Progenitor cell of endocrine pancreas (in vitro differentiated cells): ENCODE measurements around the gene SURF6. TPM values are rescaled to one million over a fixed set of nuclear protein-coding genes. Genes with fewer than 3 reads are reported as not detected.
"Not testable (repeated sequence)": the region's sequence is repeated elsewhere in the genome, so short reads cannot be mapped to it uniquely, and the experiment has no call there.

Source experiments
- DNase-seq: peaks from one replicate; pipeline ENCODE4 v3.0.0; 2021; ENCODE audit warnings: low spot score; ENCODE audit not compliant: unreplicated experiment
- H3K27ac Mint-ChIP-seq: 2 replicates; pipeline ENCODE4 v1.8.0; 2021; ENCODE audit warnings: mild to moderate bottlenecking, moderate library complexity, mixed read lengths
- H3K27me3 Mint-ChIP-seq: 2 replicates; pipeline ENCODE4 v1.8.0; 2021; ENCODE audit warnings: mixed read lengths
- H3K36me3 Mint-ChIP-seq: 2 replicates; pipeline ENCODE4 v1.8.0; 2022; ENCODE audit warnings: mixed read lengths; ENCODE audit not compliant: insufficient read depth
- H3K4me1 Mint-ChIP-seq: 2 replicates; pipeline ENCODE4 v1.8.0; 2021; ENCODE audit warnings: low read depth, mixed read lengths
- H3K4me3 Mint-ChIP-seq: 2 replicates; pipeline ENCODE4 v1.8.0; 2021; ENCODE audit warnings: low read depth, mild to moderate bottlenecking, moderate library complexity, mixed read lengths
- H3K9me3 Mint-ChIP-seq: 2 replicates; pipeline ENCODE4 v1.8.0; 2021; ENCODE audit warnings: low read depth, mixed read lengths
- total RNA-seq: library from RNA; stranded (reverse); gene quantifications from 2 replicates; pipeline ENCODE4 v1.2.1, GENCODE V29; 2021
- TF ChIP-seq, protein P1 (sequence below): fragments of 200-600 bp; sonication (generic); IDR thresholded peaks from one replicate; pipeline ENCODE4 v1.5.0; 2021; ENCODE audit warnings: antibody characterized with exemption, mild to moderate bottlenecking; ENCODE audit not compliant: unreplicated experiment

SURF6 gene
- total RNA-seq, 1 donor from 2014 or later: 23.1 TPM

DNA sequence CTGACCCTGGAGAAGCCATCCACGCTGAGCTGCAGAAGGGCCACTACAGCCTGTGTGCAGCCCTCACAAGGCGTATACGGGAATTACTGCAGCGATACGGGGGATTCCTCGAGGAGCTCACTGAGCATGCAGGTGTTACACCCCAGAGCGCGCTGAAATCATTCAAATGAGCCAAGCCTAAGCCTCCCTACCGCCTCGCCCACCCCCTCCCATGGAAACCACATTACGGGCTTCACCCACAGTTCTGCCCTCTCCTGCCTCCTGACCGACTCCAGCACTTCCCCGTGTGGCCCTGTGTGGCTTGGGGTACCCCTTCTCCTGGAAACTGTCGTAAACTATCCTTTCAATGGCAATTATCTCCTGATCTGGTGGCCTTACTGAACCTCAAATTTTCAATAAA, 13.3 kb downstream of the SURF6 start:
- H3K4me3 Mint-ChIP-seq: no peak overlapping the region
- H3K27ac Mint-ChIP-seq: peak overlapping the region; percentile 33
- no peaks in the 10 kb centered on the region for H3K4me1 Mint-ChIP-seq
- peaks cover 2% of the 10 kb centered on the region for H3K27me3 Mint-ChIP-seq
- peaks cover 5% of the 10 kb centered on the region for H3K9me3 Mint-ChIP-seq
- no peaks in the 10 kb centered on the region for H3K36me3 Mint-ChIP-seq
- DNase-seq: no peak
- TF ChIP-seq, protein P1, sequence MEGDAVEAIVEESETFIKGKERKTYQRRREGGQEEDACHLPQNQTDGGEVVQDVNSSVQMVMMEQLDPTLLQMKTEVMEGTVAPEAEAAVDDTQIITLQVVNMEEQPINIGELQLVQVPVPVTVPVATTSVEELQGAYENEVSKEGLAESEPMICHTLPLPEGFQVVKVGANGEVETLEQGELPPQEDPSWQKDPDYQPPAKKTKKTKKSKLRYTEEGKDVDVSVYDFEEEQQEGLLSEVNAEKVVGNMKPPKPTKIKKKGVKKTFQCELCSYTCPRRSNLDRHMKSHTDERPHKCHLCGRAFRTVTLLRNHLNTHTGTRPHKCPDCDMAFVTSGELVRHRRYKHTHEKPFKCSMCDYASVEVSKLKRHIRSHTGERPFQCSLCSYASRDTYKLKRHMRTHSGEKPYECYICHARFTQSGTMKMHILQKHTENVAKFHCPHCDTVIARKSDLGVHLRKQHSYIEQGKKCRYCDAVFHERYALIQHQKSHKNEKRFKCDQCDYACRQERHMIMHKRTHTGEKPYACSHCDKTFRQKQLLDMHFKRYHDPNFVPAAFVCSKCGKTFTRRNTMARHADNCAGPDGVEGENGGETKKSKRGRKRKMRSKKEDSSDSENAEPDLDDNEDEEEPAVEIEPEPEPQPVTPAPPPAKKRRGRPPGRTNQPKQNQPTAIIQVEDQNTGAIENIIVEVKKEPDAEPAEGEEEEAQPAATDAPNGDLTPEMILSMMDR: no peak

DNA sequence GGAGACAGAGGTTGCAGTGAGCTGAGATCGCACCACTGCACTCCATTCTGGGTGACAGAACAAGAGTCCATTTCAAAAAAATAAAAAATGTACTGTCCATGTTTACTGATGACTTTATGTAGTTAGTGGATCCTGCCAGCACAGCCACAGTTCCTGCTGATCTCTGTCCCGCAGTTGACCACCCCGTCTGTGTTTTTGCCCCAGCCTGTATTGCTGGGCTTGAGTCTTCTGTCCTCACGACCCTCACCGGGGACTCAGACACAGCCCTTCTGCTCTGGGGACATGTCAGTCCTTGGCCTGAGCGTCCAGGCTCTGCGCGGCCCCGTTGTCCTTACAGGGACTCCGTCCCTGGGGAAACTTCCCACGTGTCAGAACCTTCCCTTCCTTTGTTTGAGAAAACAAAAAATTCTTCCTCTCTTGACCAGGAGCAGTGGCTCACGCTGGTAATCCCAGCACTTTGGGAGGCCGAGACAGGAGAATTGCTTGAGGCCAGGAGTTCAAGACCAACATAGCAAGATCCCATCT, 14.5 kb downstream of the SURF6 start:
- TF ChIP-seq, protein P1: no peak
- Mint-ChIP-seq H3K9me3 (peaks cover 5% of the 10 kb centered on the region), H3K27ac (no peak overlapping the region), H3K27me3 (peaks cover 6% of the 10 kb centered on the region), H3K4me1 (no peaks in the 10 kb centered on the region), H3K4me3 (no peak overlapping the region), H3K36me3 (no peaks in the 10 kb centered on the region)
- DNase-seq: no peak

DNA sequence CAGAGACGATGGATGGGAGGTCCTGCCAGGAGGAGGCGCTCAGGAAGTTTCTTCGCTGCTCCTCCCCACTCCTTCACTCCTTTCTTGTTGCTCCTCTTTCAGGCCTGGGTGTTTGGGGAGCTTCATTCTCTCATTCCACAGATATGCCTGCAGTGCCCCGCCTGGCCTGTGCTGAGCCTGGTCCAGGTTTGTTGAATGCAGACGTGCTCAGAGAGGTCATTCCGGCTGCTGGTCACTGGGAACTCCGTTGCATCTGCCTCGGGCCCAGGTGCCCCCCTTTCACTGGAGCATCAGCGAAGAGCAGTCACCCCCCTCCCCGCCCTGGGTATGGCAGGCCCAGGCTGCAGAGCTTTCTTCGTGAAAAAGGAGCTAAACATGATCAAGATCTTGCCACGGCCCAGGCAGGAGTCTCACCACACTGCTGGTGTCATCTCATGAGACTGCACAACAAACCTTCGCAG, 15.5 kb downstream of the SURF6 start:
- no peaks in the 10 kb centered on the region for H3K4me1 Mint-ChIP-seq
- peaks cover 6% of the 10 kb centered on the region for H3K27me3 Mint-ChIP-seq
- H3K4me3 Mint-ChIP-seq: no peak overlapping the region
- DNase-seq: no peak
- no peaks in the 10 kb centered on the region for H3K36me3 Mint-ChIP-seq
- no peak overlapping the region for H3K27ac Mint-ChIP-seq
- H3K9me3 Mint-ChIP-seq: peaks cover 5% of the 10 kb centered on the region
- TF ChIP-seq, protein P1: no peak

DNA sequence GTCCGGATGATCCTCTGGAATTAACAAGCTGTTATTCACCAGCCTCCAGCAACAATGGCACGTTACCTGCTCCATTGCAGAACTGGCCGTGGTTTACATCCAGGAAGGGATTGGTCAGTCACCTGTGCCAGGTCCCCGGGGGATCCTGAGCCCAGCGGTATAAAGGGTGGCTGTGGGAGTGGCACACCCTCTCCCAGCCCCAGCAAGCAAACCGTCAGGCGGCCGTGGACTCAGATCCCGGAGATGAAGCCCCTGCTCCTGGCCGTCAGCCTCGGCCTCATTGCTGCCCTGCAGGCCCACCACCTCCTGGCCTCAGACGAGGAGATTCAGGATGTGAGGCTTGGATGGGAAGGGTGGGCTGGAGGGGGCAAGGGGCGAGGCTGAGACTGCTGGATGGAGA, 18.4 kb downstream of the SURF6 start:
- H3K9me3 Mint-ChIP-seq, H3K36me3 Mint-ChIP-seq, H3K4me3 Mint-ChIP-seq, H3K27ac Mint-ChIP-seq, DNase-seq, H3K27me3 Mint-ChIP-seq, H3K4me1 Mint-ChIP-seq: not testable (repeated sequence)

DNA sequence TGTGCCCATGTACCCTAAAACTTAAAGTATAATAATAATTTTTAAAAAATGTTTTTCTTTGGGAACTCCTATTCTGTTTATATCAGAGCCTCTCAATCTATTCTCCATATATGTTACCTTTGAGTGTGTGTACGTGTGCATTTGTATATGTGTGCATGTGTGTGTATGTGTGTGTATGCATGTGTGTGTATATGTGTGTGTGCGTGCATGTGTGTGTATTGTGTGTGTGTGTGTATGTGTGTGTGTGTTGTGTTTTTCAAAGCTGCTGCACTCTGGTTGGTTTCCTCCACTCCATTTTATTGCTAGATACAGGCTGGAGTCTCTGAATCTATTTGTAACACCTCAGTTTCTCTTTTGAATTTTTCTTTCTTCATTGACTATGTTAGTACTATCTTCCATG, 20.0 kb downstream of the SURF6 start:
- DNase-seq: no peak
- no peaks in the 10 kb centered on the region for H3K9me3 Mint-ChIP-seq
- no peaks in the 10 kb centered on the region for H3K36me3 Mint-ChIP-seq
- H3K27ac Mint-ChIP-seq: no peak overlapping the region
- H3K4me3 Mint-ChIP-seq: no peak overlapping the region
- TF ChIP-seq, protein P1: no peak
- no peaks in the 10 kb centered on the region for H3K4me1 Mint-ChIP-seq
- H3K27me3 Mint-ChIP-seq: peaks cover 4% of the 10 kb centered on the region

DNA sequence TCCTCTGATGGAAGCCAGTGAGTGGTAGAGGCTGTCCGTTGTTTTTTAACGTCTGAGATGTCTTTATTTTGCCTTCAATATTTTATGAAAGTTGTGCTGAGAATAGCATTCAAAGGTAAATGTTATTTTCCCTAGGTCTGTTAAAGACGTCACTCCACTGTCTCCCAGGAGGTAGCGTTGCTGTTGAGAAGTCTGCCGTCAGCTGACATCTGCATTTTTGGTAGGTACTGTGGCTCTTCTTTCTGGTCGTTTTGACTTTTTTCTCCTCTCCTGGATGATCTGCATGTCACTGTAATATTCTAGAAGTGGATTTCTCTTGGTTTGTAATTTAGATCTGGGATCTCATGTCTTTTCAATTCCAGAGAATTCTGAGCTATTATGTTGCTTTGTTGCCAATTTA, 26.4 kb downstream of the SURF6 start:
- DNase-seq: no peak
- peaks cover 8% of the 10 kb centered on the region for H3K9me3 Mint-ChIP-seq
- no peak overlapping the region for H3K27ac Mint-ChIP-seq
- H3K4me1 Mint-ChIP-seq: no peaks in the 10 kb centered on the region
- no peak overlapping the region for H3K4me3 Mint-ChIP-seq
- TF ChIP-seq, protein P1: no peak
- peaks cover 17% of the 10 kb centered on the region for H3K27me3 Mint-ChIP-seq
- no peaks in the 10 kb centered on the region for H3K36me3 Mint-ChIP-seq
